NOMO-1 (cell line): ENCODE results near the gene CECR2.
A peak's percentile ranks its signal among the peaks of the same experiment; 100 is the strongest.
"Not testable (repeated sequence)": the region's sequence is repeated elsewhere in the genome, so short reads cannot be mapped to it uniquely, and the experiment has no call there.

Experiments
- DNase-seq, 2 experiments: peaks; one replicate each; lab custom pipeline; 2025; ENCODE audit not compliant: unreplicated experiment in 2 of 2; lab: John Stamatoyannopoulos, UW

CECR2 gene

DNA sequence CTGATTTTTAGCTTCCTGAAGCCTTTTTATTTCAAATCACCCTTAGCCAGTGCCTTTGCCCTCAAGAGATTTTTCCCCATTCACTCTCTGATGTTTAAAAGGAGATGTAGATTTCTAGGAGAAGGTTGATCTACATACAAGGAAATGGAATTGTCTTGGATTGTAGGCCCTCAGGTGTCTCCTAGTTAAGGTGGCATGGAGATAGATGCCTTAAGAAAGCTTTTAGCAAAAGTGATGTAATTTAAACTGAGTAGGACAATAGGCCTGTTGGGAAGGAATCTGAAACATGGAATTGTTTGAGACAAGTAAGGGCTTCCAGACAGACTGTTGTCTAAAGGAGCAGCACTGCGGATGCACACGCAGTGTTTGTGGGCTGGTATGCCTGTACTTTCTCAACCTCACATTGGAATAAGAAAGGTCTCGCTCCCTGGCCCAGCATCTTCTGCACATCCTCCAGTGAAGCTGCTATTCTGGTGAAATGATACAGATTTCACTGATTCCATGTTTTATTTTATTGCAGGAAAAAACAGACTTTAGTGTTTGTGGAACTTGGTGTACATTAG, 124.2 kb downstream of the CECR2 start:
- DNase-seq, result no peak

DNA sequence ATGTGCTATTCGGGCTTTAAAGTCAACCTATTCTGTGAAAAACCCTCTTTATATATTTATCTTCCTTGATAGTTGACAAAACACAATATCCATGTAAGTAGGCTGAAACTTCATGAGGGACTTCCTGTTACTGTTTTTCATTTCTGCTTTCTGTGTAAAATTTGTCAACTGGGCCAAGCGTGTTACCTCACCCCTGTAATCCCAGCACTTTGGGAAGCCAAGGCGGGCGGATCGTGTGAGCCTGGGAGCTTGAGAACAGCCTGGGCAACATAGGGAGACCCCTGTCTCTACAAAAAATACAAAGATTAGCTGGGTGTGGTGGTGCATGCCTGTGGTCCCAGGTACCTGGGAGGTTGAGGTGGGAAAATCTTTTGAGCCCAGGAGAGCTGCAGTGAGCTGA, 127.6 kb downstream of the CECR2 start:
- DNase-seq, result peak; percentile 73 to 83

DNA sequence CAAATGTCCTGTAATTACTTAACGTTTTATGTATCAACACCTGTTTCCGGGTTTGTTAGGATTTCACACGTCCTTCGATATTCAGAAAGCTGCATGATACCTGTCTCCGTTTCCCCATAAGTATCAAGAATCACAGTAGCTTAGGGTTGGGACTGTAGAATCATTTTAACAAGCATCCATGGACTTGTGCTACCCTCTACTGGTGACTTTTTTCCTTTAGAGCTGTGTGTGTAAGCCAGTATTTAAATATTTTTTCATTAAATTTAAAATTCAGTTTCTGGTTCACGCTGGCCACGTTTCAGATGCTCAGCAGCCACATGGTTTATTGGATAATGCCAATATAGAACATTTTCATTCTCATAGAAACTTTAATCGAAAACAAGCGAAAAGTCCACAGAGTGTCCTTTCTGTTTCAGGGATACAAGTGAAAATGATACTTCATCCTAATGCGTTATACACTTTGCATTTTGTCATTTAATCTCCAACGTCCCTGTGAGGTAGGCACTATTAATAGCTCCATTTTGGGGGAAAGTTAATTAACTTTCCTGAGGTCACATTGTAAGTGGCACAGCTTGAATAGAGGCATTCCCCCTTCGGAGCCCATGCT, 132.5 kb downstream of the CECR2 start:
- peak; percentile 53 to 81 for DNase-seq

DNA sequence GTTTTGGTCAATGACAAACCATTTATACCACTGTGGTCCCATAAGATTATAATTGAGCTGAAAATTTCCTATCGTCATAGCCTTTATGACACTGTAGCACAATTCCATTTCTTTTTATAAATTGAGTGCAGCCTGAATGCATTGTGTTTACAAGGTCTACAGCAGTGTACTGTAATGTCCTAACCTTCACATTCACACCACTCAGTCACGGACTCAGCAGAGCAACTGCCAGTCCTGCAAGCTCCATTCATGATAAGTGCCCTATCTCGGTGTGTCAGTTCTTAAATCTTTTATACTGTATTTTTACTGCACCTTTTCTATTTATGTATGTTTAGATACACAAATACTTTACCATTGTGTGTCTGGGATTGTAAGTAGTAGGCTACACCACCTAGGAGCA, 138.8 kb downstream of the CECR2 start:
- no peak for DNase-seq

- DNase-seq, result no peak
These were observed 143.7 kb downstream of the CECR2 start for GRCh38 chr22:17512960-17513359.

- no peak for DNase-seq
These were observed 144.4 kb downstream of the CECR2 start for GRCh38 chr22:17513612-17514011.

GRCh38 chr22:17514084-17514483, 144.8 kb downstream of the CECR2 start:
- DNase-seq, result no peak

DNA sequence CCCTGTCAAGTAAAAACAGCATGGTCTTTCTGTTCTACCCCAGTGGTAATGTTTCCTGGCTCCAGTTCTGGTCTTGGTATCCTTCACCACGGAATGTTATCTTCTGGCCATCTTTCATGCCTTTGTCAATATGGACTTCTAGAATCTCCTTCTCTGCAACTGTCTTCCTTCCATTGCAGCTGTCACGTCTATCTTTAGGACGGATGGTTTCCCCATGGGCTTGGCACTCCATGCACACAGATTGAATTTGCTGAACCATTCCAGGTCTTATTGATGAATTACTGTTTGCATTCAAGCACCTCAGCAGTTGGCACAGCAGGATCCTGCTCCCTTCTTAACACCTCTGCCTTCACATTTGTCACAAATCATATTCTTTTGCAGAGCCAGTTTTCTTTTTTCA, 149.1 kb downstream of the CECR2 start:
- no peak for DNase-seq

GRCh38 chr22:17521971-17522370, 152.7 kb downstream of the CECR2 start:
- DNase-seq, result not testable (repeated sequence)

DNA sequence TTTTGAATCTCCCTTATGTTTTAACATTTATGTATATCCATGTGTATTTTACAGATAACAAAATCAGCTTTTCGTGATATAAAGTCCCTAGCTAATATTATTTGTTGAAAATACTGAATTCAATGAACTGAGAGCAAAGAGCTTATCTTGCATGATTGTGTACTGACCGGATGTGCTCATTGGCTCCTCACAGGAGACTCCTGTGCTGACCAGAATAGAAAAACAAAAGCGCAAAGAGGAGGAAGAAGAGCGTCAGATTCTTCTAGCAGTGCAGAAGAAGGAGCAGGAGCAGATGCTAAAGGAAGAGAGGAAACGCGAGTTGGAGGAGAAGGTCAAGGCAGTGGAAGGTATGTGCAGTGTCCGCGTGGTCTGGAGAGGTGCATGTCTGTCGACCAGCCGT, 154.7 kb downstream of the CECR2 start:
- no peak for DNase-seq

- no peak for DNase-seq
These were observed 167.0 kb downstream of the CECR2 start for GRCh38 chr22:17536269-17536668.

DNA sequence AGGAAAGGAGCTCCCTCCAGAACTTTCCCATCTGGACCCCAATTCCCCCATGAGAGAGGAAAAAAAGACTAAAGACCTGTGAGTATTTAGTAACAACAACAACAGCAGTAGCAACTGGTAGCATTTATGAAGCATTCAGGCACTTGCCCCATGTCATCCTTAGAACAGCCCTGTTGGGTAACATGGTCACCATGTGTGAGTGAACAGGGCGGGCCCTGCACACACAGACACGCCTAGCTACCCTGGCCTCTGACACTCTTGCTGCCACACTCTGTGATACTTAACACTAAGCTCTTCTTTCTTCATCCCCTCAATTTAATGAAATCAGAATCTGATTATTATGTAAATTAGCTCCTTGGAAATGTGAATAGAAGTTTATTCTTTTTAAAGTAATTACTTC, 167.9 kb downstream of the CECR2 start:
- DNase-seq, result no peak

DNA sequence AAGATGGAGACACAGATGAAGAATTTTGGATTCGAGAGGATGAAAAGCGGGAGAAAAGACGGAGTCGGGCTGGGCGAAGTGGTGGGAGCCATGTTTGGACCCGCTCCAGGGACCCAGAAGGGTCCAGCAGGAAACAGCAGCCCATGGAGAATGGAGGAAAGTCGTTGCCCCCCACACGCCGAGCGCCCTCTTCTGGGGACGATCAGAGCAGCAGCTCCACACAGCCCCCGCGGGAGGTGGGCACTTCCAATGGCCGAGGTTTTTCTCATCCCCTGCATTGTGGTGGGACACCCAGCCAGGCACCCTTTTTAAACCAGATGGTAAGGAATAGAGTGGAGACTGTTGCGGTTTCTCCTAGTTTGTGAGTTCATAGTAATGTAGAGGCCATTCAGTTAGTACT, 171.2 kb downstream of the CECR2 start:
- no peak for DNase-seq

DNA sequence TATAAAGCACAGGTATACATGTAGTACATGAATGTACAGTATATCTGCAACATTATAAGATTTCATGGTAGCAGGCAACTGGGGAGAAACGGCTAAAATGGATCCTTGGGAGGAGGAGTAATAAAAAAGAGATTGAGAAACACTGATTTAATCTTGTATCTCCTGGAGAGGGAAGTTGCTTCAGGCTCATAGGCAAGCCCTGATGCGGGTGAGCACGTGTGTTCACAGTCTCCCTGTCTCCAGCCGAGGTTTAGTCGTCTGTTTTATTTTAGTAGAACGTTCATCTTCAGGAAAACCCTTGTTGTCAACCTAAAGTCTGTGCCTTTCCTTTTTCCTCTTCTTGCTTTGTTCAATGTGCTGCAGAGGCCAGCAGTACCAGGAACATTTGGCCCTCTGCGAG, 172.2 kb downstream of the CECR2 start:
- no peak for DNase-seq

DNA sequence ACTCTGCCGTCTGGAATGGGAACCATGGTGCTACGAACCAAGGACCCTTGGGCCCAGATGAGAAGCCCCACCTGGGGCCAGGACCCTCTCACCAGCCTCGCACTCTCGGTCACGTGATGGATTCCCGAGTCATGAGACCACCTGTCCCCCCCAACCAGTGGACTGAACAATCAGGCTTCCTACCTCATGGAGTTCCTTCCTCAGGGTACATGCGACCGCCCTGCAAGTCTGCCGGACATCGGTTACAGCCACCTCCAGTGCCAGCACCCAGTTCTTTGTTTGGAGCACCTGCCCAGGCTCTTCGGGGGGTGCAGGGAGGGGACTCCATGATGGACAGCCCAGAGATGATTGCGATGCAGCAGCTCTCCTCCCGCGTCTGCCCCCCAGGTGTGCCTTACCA, 173.2 kb downstream of the CECR2 start:
- DNase-seq, result no peak

- DNase-seq, result no peak
These were observed 178.9 kb downstream of the CECR2 start for GRCh38 chr22:17548010-17548755.

DNA sequence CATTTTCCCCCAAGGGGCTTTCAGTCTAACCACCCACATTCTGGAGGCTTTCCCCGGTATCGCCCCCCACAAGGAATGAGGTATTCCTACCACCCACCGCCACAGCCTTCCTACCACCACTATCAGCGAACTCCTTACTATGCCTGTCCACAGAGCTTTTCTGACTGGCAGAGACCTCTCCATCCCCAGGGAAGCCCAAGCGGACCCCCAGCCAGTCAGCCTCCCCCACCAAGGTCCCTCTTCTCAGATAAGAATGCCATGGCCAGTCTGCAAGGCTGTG, 179.4 kb downstream of the CECR2 start:
- no peak for DNase-seq

DNA sequence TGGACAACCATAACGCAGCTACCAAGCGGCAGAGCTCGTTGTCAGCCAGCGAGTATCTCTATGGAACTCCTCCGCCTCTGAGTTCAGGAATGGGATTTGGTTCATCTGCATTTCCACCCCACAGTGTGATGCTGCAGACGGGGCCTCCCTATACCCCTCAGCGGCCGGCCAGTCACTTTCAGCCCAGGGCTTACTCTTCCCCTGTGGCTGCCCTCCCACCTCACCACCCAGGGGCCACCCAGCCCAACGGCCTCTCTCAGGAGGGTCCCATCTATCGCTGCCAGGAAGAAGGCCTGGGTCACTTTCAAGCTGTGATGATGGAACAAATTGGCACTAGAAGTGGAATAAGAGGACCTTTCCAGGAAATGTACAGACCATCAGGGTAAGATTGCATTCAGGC, 179.9 kb downstream of the CECR2 start:
- no peak for DNase-seq

GRCh38 chr22:17549655-17550054, 180.4 kb downstream of the CECR2 start:
- no peak for DNase-seq

- no peak for DNase-seq
These were observed 183.5 kb downstream of the CECR2 start for GRCh38 chr22:17552737-17553136.

DNA sequence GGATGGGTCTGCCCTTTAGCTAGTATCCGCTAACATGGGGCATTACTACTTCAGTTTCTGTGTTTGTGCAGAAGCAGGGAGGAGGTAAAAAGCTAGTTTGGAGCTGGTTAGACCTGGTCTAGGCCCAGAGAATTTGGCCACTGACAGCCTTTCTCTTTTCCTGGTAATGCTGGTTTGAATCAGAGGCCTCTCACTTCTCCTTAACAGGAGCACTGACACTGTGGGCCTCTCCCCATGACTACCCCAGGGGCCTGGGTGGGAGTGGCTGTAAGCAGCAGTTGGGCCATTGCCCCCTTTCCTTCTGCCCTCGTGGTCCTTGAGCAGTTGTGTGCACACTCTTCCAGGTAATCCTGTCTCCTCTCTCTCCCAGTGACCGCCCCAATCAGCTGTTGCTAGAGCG, 185.6 kb downstream of the CECR2 start:
- DNase-seq, result no peak

GRCh38 chr22:17559188-17559587, 189.9 kb downstream of the CECR2 start:
- no peak for DNase-seq
